ENCODE results near the gene LGR6. TPM values are rescaled to one million over a fixed set of nuclear protein-coding genes. Genes with fewer than 3 reads are reported as not detected.

Gene LGR6
- total and polyA plus RNA-seq, 2 experiments from 2014 or later, result 0.80 to 1.5 TPM

GRCh38 chr1:202186327-202186726 is 7.3 kb upstream of the LGR6 start:
- Histone ChIP-seq H3K27me3 (no peaks in the 10 kb centered on the region), H3K4me1 (ENCODE audit: insufficient read depth) (peaks cover 16% of the 10 kb centered on the region), H3K36me3 (replicated peaks; ENCODE audit: insufficient read depth, low read depth) (no peaks in the 10 kb centered on the region), H3K27ac (no peak overlapping the region), H3K9me2 (replicated peaks; ENCODE audit: insufficient read depth) (no peaks in the 10 kb centered on the region), H3K79me2 (no peaks in the 10 kb centered on the region), H4K20me1 (ENCODE audit: insufficient read depth, poor library complexity, severe bottlenecking) (no peaks in the 10 kb centered on the region), H2AFZ (no peak overlapping the region), H3K4me2 (no peak overlapping the region), H3K9me3 (ENCODE audit: low read depth) (no peaks in the 10 kb centered on the region), H3K4me3 (no peak overlapping the region)
- DNase-seq (ENCODE audit: low spot score), result no peak
- TF ChIP-seq EZH2phosphoT487 (IDR thresholded peaks at IDR 0.05; ENCODE audit: low read depth, severe bottlenecking, unreplicated experiment) (no peak), EZH2 (IDR thresholded peaks at IDR 0.05; ENCODE audit: borderline replicate concordance) (no peak), CTCF (IDR thresholded peaks at IDR 0.05; ENCODE audit: poor library complexity) (no peak)
- WGBS (ENCODE audit: low lambda C conversion rate, missing lambda C conversion rate), result 86% methylated on average over 7 of the region's 7 CpGs

- 78% methylated on average over 8 of the region's 8 CpGs for WGBS (ENCODE audit: low lambda C conversion rate, missing lambda C conversion rate)
- Histone ChIP-seq H4K20me1 (ENCODE audit: insufficient read depth, poor library complexity, severe bottlenecking) (no peaks in the 10 kb centered on the region), H3K9me2 (replicated peaks; ENCODE audit: insufficient read depth) (no peaks in the 10 kb centered on the region), H3K79me2 (no peaks in the 10 kb centered on the region), H3K4me3 (no peak overlapping the region), H3K27ac (no peak overlapping the region), H3K4me2 (no peak overlapping the region), H2AFZ (no peak overlapping the region), H3K27me3 (no peaks in the 10 kb centered on the region), H3K36me3 (replicated peaks; ENCODE audit: insufficient read depth, low read depth) (no peaks in the 10 kb centered on the region), H3K4me1 (ENCODE audit: insufficient read depth) (peaks cover 16% of the 10 kb centered on the region), H3K9me3 (ENCODE audit: low read depth) (no peaks in the 10 kb centered on the region)
- no peak for DNase-seq (ENCODE audit: low spot score)
- no peak for TF ChIP-seq EZH2phosphoT487 (IDR thresholded peaks at IDR 0.05; ENCODE audit: low read depth, severe bottlenecking, unreplicated experiment)
- no peak for TF ChIP-seq EZH2 (IDR thresholded peaks at IDR 0.05; ENCODE audit: borderline replicate concordance)
- TF ChIP-seq CTCF (IDR thresholded peaks at IDR 0.05; ENCODE audit: poor library complexity), result no peak
Observed at GRCh38 chr1:202187041-202187671, 6.4 kb upstream of the LGR6 start.

GRCh38 chr1:202187697-202188407 is 5.7 kb upstream of the LGR6 start:
- 88% methylated on average over 8 of the region's 8 CpGs for WGBS (ENCODE audit: low lambda C conversion rate, missing lambda C conversion rate)
- TF ChIP-seq EZH2 (IDR thresholded peaks at IDR 0.05; ENCODE audit: borderline replicate concordance), result no peak
- no peak for TF ChIP-seq EZH2phosphoT487 (IDR thresholded peaks at IDR 0.05; ENCODE audit: low read depth, severe bottlenecking, unreplicated experiment)
- Histone ChIP-seq H3K9me2 (replicated peaks; ENCODE audit: insufficient read depth) (no peaks in the 10 kb centered on the region), H3K27ac (no peak overlapping the region), H2AFZ (no peak overlapping the region), H3K4me2 (no peak overlapping the region), H3K79me2 (no peaks in the 10 kb centered on the region), H3K4me1 (ENCODE audit: insufficient read depth) (peaks cover 16% of the 10 kb centered on the region), H3K36me3 (replicated peaks; ENCODE audit: insufficient read depth, low read depth) (no peaks in the 10 kb centered on the region), H3K27me3 (no peaks in the 10 kb centered on the region), H3K4me3 (no peak overlapping the region), H4K20me1 (ENCODE audit: insufficient read depth, poor library complexity, severe bottlenecking) (no peaks in the 10 kb centered on the region), H3K9me3 (ENCODE audit: low read depth) (no peaks in the 10 kb centered on the region)
- DNase-seq (ENCODE audit: low spot score), result no peak

Data from hepatocyte (in vitro differentiated cells).